SU-DHL-6 (cell line): ENCODE measurements around the gene ACER2.
"Not testable (repeated sequence)": the region's sequence is repeated elsewhere in the genome, so short reads cannot be mapped to it uniquely, and the experiment has no call there.

Experiments used
- CTCF ChIP-seq: fragments of 200-600 bp; sonication (generic); IDR thresholded peaks from one replicate; pipeline ENCODE4 v1.5.1; 2017; ENCODE audit warnings: antibody characterized with exemption, mild to moderate bottlenecking, low read length, moderate library complexity; ENCODE audit not compliant: insufficient read depth, poor library complexity, severe bottlenecking
- EZH2phosphoT487 ChIP-seq: fragments of 200-600 bp; sonication (generic), shearing (Covaris generic); conservative IDR thresholded peaks from 2 replicates; pipeline ENCODE4 v1.6.1; 2018; ENCODE audit warnings: mild to moderate bottlenecking, antibody characterized with exemption, low read length, moderate library complexity, mixed read lengths

GRCh38 chr9:19433729-19434128, 24.9 kb downstream of the ACER2 start:
- TF ChIP-seq CTCF, EZH2phosphoT487: not testable (repeated sequence)
